Neural cell (in vitro differentiated cells): Measurements from ENCODE around the gene MRPL43. TPM values are rescaled to one million over a fixed set of nuclear protein-coding genes. Genes with fewer than 3 reads are reported as not detected.

Experiments used
- H2AFZ ChIP-seq: fragments of 200-600, 300-800 bp; sonication (generic), shearing (Covaris generic); 2 replicates; pipeline ENCODE4 v1.6.0; 2014; ENCODE audit warnings: low read depth, mild to moderate bottlenecking, antibody characterized with exemption, low read length, moderate library complexity
- H3F3A ChIP-seq: fragments of 200-600 bp; shearing (Covaris generic); 2 replicates; pipeline ENCODE4 v1.6.1; 2016; ENCODE audit warnings: mild to moderate bottlenecking, moderate library complexity, mixed read lengths, antibody characterized with exemption, low read length; ENCODE audit not compliant: insufficient read depth, poor library complexity, severe bottlenecking
- H3K27ac ChIP-seq: fragments of 200-600, 300-800 bp; sonication (generic), shearing (Covaris generic); 2 replicates; pipeline ENCODE4 v1.5.1; 2014; ENCODE audit warnings: mild to moderate bottlenecking, low read length, moderate library complexity
- H3K27me3 ChIP-seq: fragments of 300-800, 200-600 bp; sonication (generic), shearing (Covaris generic); 2 replicates; pipeline ENCODE4 v1.6.0; 2014; ENCODE audit warnings: mild to moderate bottlenecking, low read depth, low read length, moderate library complexity; ENCODE audit not compliant: insufficient read depth
- H3K36me3 ChIP-seq: fragments of 300-800, 200-600 bp; sonication (generic), shearing (Covaris generic); 2 replicates; pipeline ENCODE4 v1.5.1; 2014; ENCODE audit warnings: mild to moderate bottlenecking, antibody characterized with exemption, low read length, moderate library complexity; ENCODE audit not compliant: insufficient read depth
- H3K4me2 ChIP-seq: fragments of 300-800, 200-600 bp; sonication (generic), shearing (Covaris generic); 2 replicates; pipeline ENCODE4 v1.6.0; 2014; ENCODE audit warnings: mild to moderate bottlenecking, low read length
- H3K4me3 ChIP-seq: fragments of 300-800, 200-600 bp; sonication (generic), shearing (Covaris generic); 2 replicates; pipeline ENCODE4 v1.5.1; 2014; ENCODE audit warnings: mild to moderate bottlenecking, low read length, moderate library complexity
- H3K79me2 ChIP-seq: fragments of 200-600 bp; shearing (Covaris generic); replicated peaks from 2 replicates; pipeline ENCODE4 v1.6.0; 2014; ENCODE audit warnings: mild to moderate bottlenecking, low read length, moderate library complexity; ENCODE audit not compliant: insufficient read depth
- H3K9ac ChIP-seq: fragments of 300-800, 200-600 bp; sonication (generic), shearing (Covaris generic); 2 replicates; pipeline ENCODE4 v1.6.1; 2016; ENCODE audit warnings: mild to moderate bottlenecking, low read length, mixed read lengths
- H3K9me2 ChIP-seq: fragments of 200-600 bp; shearing (Covaris generic); 2 replicates; pipeline ENCODE4 v1.6.1; 2016; ENCODE audit warnings: mild to moderate bottlenecking, low read length, mixed read lengths; ENCODE audit not compliant: insufficient read depth
- H3K9me3 ChIP-seq: fragments of 200-600, 300-800 bp; sonication (generic), shearing (Covaris generic); 2 replicates; pipeline ENCODE4 v1.6.1; 2016; ENCODE audit warnings: mild to moderate bottlenecking, mixed run types, low read length, moderate library complexity, mixed read lengths
- H4K20me1 ChIP-seq: fragments of 200-600 bp; shearing (Covaris generic); 2 replicates; pipeline ENCODE4 v1.6.1; 2016; ENCODE audit warnings: mild to moderate bottlenecking, mixed run types; ENCODE audit not compliant: insufficient read depth
- CTCF ChIP-seq: fragments of 450-650 bp; IDR thresholded peaks from 2 replicates; pipeline ENCODE4 v1.5.1; 2014; ENCODE audit warnings: antibody characterized with exemption, mild to moderate bottlenecking, moderate library complexity; ENCODE audit not compliant: poor library complexity, severe bottlenecking
- EP300 ChIP-seq: fragments of 450-650 bp; conservative IDR thresholded peaks from 2 replicates; pipeline ENCODE4 v1.6.1; 2014; ENCODE audit warnings: antibody characterized with exemption, mild to moderate bottlenecking, moderate library complexity; ENCODE audit not compliant: poor library complexity, severe bottlenecking
- EZH2 ChIP-seq: fragments of 200-600, 300-800 bp; shearing (Covaris generic), sonication (generic); IDR thresholded peaks from 2 replicates; pipeline ENCODE4 v1.6.1; 2014; ENCODE audit warnings: antibody characterized with exemption, low read length, borderline replicate concordance, mild to moderate bottlenecking; ENCODE audit not compliant: insufficient read depth, poor library complexity, severe bottlenecking
- MXI1 ChIP-seq: fragments of 450-650 bp; conservative IDR thresholded peaks from 2 replicates; pipeline ENCODE4 v1.6.1; 2014; ENCODE audit warnings: antibody characterized with exemption, mild to moderate bottlenecking; ENCODE audit not compliant: poor library complexity, severe bottlenecking
- RAD21 ChIP-seq: fragments of 450-650 bp; conservative IDR thresholded peaks from 2 replicates; pipeline ENCODE4 v1.6.1; 2014; ENCODE audit warnings: antibody characterized with exemption, mild to moderate bottlenecking, moderate library complexity
- REST ChIP-seq: IDR thresholded peaks from 2 replicates; pipeline ENCODE4 v1.6.1; 2012; ENCODE audit warnings: borderline replicate concordance
- SMC3 ChIP-seq: fragments of 450-650 bp; conservative IDR thresholded peaks from 2 replicates; pipeline ENCODE4 v1.6.1; 2014; ENCODE audit warnings: antibody characterized with exemption, mild to moderate bottlenecking, moderate library complexity; ENCODE audit not compliant: poor library complexity
- TAF1 ChIP-seq: IDR thresholded peaks from 2 replicates; pipeline ENCODE4 v1.6.1; 2012; ENCODE audit warnings: low read depth
- polyA plus RNA-seq: library from polyadenylated mRNA; depleted of rRNA; stranded (reverse); fragments of >200 nt; gene quantifications from 2 replicates; pipeline ENCODE4 v1.2.3, GENCODE V29; 2014

The MRPL43 gene
- polyA plus RNA-seq, 1 donor from 2014 or later = 121 TPM

GRCh38 chr10:101013365-101013825, 26.1 kb upstream of the MRPL43 start:
- no peak overlapping the region for H3K4me3 ChIP-seq

GRCh38 chr10:101012525-101013364, 25.4 kb upstream of the MRPL43 start:
- Histone ChIP-seq H3K9me3 (no peaks in the 10 kb centered on the region), H3K79me2 (no peaks in the 10 kb centered on the region), H3K9ac (no peak overlapping the region), H3K4me2 (no peak overlapping the region), H3K27me3 (peaks cover 26% of the 10 kb centered on the region), H3K27ac (no peak overlapping the region), H3K36me3 (no peaks in the 10 kb centered on the region), H2AFZ (no peak overlapping the region), H3F3A (no peaks in the 10 kb centered on the region), H4K20me1 (no peaks in the 10 kb centered on the region), H3K4me3 (no peak overlapping the region), H3K9me2 (no peaks in the 10 kb centered on the region)
- peak; percentile 71 for TF ChIP-seq CTCF
- no peak for TF ChIP-seq EP300
- no peak for TF ChIP-seq REST
- no peak for TF ChIP-seq EZH2

More at GRCh38 chr10:101013365-101013825, 26.1 kb upstream of the MRPL43 start:
- Histone ChIP-seq H3K4me2 (no peak overlapping the region), H3K9ac (no peak overlapping the region), H3K27me3 (peaks cover 33% of the 10 kb centered on the region), H3K36me3 (no peaks in the 10 kb centered on the region), H3K9me3 (no peaks in the 10 kb centered on the region), H3K27ac (no peak overlapping the region), H3K79me2 (no peaks in the 10 kb centered on the region), H3K9me2 (no peaks in the 10 kb centered on the region), H2AFZ (no peak overlapping the region), H3F3A (no peaks in the 10 kb centered on the region), H4K20me1 (no peaks in the 10 kb centered on the region)
- TF ChIP-seq RAD21 (no peak), CTCF (no peak), REST (no peak), TAF1 (no peak), SMC3 (no peak), MXI1 (no peak), EP300 (no peak)
